Measurements from ENCODE around the gene TMEM178A.

- TF ChIP-seq YY1 (IDR thresholded peaks at IDR 0.05; ENCODE audit: low read depth) (no peak), MAX (IDR thresholded peaks at IDR 0.05) (no peak), TAF1 (IDR thresholded peaks at IDR 0.05; ENCODE audit: low read depth) (no peak), RAD21 (IDR thresholded peaks at IDR 0.05; ENCODE audit: low read depth) (no peak), CEBPB (IDR thresholded peaks at IDR 0.05) (no peak), EP300 (IDR thresholded peaks at IDR 0.05; ENCODE audit: borderline replicate concordance) (no peak), ZBTB7A (IDR thresholded peaks at IDR 0.05; ENCODE audit: low read depth) (no peak), FOXM1 (IDR thresholded peaks at IDR 0.05; ENCODE audit: borderline replicate concordance, low read depth) (no peak), CREB1 (IDR thresholded peaks at IDR 0.05; ENCODE audit: low read depth) (no peak)
- TF ChIP-seq, protein P1, sequence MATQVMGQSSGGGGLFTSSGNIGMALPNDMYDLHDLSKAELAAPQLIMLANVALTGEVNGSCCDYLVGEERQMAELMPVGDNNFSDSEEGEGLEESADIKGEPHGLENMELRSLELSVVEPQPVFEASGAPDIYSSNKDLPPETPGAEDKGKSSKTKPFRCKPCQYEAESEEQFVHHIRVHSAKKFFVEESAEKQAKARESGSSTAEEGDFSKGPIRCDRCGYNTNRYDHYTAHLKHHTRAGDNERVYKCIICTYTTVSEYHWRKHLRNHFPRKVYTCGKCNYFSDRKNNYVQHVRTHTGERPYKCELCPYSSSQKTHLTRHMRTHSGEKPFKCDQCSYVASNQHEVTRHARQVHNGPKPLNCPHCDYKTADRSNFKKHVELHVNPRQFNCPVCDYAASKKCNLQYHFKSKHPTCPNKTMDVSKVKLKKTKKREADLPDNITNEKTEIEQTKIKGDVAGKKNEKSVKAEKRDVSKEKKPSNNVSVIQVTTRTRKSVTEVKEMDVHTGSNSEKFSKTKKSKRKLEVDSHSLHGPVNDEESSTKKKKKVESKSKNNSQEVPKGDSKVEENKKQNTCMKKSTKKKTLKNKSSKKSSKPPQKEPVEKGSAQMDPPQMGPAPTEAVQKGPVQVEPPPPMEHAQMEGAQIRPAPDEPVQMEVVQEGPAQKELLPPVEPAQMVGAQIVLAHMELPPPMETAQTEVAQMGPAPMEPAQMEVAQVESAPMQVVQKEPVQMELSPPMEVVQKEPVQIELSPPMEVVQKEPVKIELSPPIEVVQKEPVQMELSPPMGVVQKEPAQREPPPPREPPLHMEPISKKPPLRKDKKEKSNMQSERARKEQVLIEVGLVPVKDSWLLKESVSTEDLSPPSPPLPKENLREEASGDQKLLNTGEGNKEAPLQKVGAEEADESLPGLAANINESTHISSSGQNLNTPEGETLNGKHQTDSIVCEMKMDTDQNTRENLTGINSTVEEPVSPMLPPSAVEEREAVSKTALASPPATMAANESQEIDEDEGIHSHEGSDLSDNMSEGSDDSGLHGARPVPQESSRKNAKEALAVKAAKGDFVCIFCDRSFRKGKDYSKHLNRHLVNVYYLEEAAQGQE (IDR thresholded peaks at IDR 0.05; ENCODE audit: low read depth), result no peak
- TF ChIP-seq, protein P2, sequence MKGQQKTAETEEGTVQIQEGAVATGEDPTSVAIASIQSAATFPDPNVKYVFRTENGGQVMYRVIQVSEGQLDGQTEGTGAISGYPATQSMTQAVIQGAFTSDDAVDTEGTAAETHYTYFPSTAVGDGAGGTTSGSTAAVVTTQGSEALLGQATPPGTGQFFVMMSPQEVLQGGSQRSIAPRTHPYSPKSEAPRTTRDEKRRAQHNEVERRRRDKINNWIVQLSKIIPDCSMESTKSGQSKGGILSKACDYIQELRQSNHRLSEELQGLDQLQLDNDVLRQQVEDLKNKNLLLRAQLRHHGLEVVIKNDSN (IDR thresholded peaks at IDR 0.05), result no peak
Observed at GRCh38 chr2:39735648-39736047, 69.9 kb downstream of the TMEM178A start.

Measured in Ishikawa (cell line).